Right lobe of liver (tissue), 6 donors: ENCODE data around the gene KLF11. TPM values are rescaled to one million over a fixed set of nuclear protein-coding genes. Genes with fewer than 3 reads are reported as not detected.

Experiments
- ATAC-seq, 4 donors: fragments of 200-7000 bp; cut with Tn5 transposase; one replicate each; pipeline ENCODE4 v1.9.1; 2020; ENCODE audit warnings: mild to moderate bottlenecking in 4 of 4, moderate library complexity in 4 of 4
- DNase-seq, 3 donors: peaks; one replicate each; pipeline ENCODE4 v3.0.0-alpha.2; 2020
- H3K27ac ChIP-seq, 3 donors: fragments of 200-600 bp; one replicate each; pipeline ENCODE4 v1.8.0; 2022
- H3K27me3 ChIP-seq, 2 donors: fragments of 200-600 bp; one replicate each; pipeline ENCODE4 v1.8.0; 2022
- H3K36me3 ChIP-seq, 4 donors: fragments of 200-600 bp; sonication (generic) in 1 of 4; one replicate each; pipeline versions ENCODE4 v1.5.1 to v1.8.0; 2017 to 2022; ENCODE audit warnings: control low read depth in 1 of 4
- H3K4me1 ChIP-seq, 4 donors: fragments of 200-600 bp; sonication (generic) in 1 of 4; one replicate each; pipeline versions ENCODE4 v1.5.1 to v1.8.0; 2017 to 2022; ENCODE audit warnings: control low read depth in 1 of 4
- H3K4me3 ChIP-seq, 3 donors: fragments of 200-600 bp; one replicate each; pipeline ENCODE4 v1.8.0; 2022
- H3K9me3 ChIP-seq, 4 donors: fragments of 200-600 bp; sonication (generic) in 1 of 4; one replicate each; pipeline versions ENCODE4 v1.5.1 to v1.8.0; 2017 to 2022; ENCODE audit warnings: control low read depth in 1 of 4
- CTCF ChIP-seq, 4 donors: fragments of 200-600 bp in 3 of 4; fragments of 450-650 bp in 1 of 4; IDR thresholded peaks; one replicate each; pipeline versions ENCODE4 v1.5.1 to v1.8.0; 2016 to 2022; ENCODE audit warnings: antibody characterized with exemption in 4 of 4, mild to moderate bottlenecking in 2 of 4
- POLR2A ChIP-seq: fragments of 450-650 bp; IDR thresholded peaks from one replicate; pipeline ENCODE4 v1.6.1; 2017; ENCODE audit warnings: antibody characterized with exemption, mild to moderate bottlenecking
- WGBS: methylation state at CpG from one replicate; pipeline ENCODE4 v1.1.6; 2018; ENCODE audit warnings: low coverage, low lambda C conversion rate; ENCODE audit not compliant: insufficient coverage; ENCODE audit errors: missing lambda C conversion rate; 5-methylcytosine and 5-hydroxymethylcytosine counted together
- intact Hi-C, 2 donors: fragments of 100-400 bp; cut with DNase I; formaldehyde crosslinking; loops; one replicate each; pipeline versions ENCODE4 v1.11.2 to v1.14.1; 2022
- total RNA-seq, 6 experiments: library from RNA; depleted of rRNA in 2 of 6; stranded (reverse); fragments of >200 nt in 2 of 6; fragmentation: NEBNext Ultra II Directional in 3 of 6; extraction: Animal tissue kit (Norgen Biotek cat#: 25700) in 3 of 6; gene quantifications; one replicate each; pipeline versions ENCODE4 v1.1.0 to v1.2.4, GENCODE V29; 2016 to 2023
- donor health status: DM: no; HTN: yes; CAD: no.
- donor health status: DM: no; HTN: no; CAD: no.
- donor health status: DM: no; HTN: no; CAD: no.
- donor health status: DM: no; HTN: yes; CAD: no.
- donor health status: DM: no; HTN: yes; CAD: no.

The KLF11 gene
- total RNA-seq, 6 experiments from 2014 or later: 10.9 to 40.1 (median 27.8) TPM

- DNase-seq (peak in 2 of 3 donors; percentile 55 to 68), ATAC-seq (peak; percentile 64 to 75 (median 69))
- Histone ChIP-seq H3K9me3 (no peaks in the 10 kb centered on the region), H3K27me3 (no peaks in the 10 kb centered on the region), H3K4me1 (peaks cover 0 to 38% (median 18%) of the 10 kb centered on the region in 4 donors), H3K27ac (peak overlapping the region; percentile 63 to 85 (median 82)), H3K36me3 (no peaks in the 10 kb centered on the region), H3K4me3 (no peak overlapping the region)
- WGBS: 59% methylated on average over 4 of the region's 5 CpGs
- no peak for TF ChIP-seq CTCF (IDR thresholded peaks at IDR 0.05)
- no peak for TF ChIP-seq POLR2A
- intact Hi-C loops: no loop called here
Observed at GRCh38 chr2:10017313-10017941, 25.9 kb upstream of the KLF11 start.

- H3K27me3 ChIP-seq: no peaks in the 10 kb centered on the region
- DNase-seq (peak; percentile 82 to 89 (median 88)), ATAC-seq (peak; percentile 69 to 80 (median 76))
- intact Hi-C loops: no loop called here
- no peaks in the 10 kb centered on the region for H3K9me3 ChIP-seq
- peak overlapping the region; percentile 48 to 85 (median 82) for H3K27ac ChIP-seq
- WGBS: 17% methylated on average over 5 of the region's 8 CpGs
- no peaks in the 10 kb centered on the region for H3K36me3 ChIP-seq
- no peak for TF ChIP-seq CTCF (IDR thresholded peaks at IDR 0.05)
- TF ChIP-seq POLR2A: peak; percentile 29
- H3K4me3 ChIP-seq: no peak overlapping the region
- H3K4me1 ChIP-seq: peaks cover 0 to 38% (median 18%) of the 10 kb centered on the region in 4 donors
Observed at GRCh38 chr2:10019174-10019573, 24.2 kb upstream of the KLF11 start.

- WGBS: 62% methylated on average over 10 of the region's 27 CpGs
- Histone ChIP-seq H3K36me3 (no peaks in the 10 kb centered on the region), H3K9me3 (no peaks in the 10 kb centered on the region), H3K27me3 (no peaks in the 10 kb centered on the region), H3K27ac (peak overlapping the region; percentile 48 to 82 (median 65)), H3K4me3 (no peak overlapping the region), H3K4me1 (peaks cover 0 to 38% (median 18%) of the 10 kb centered on the region in 4 donors)
- intact Hi-C loops: no loop called here
- peak in 1 of 3 donors; percentile 56 for DNase-seq
- ATAC-seq: no peak
- TF ChIP-seq POLR2A (no peak), CTCF (IDR thresholded peaks at IDR 0.05) (no peak)
Observed at GRCh38 chr2:10019602-10020400, 23.5 kb upstream of the KLF11 start.

- no peak for ATAC-seq
- DNase-seq: peak in 1 of 3 donors; percentile 51
Observed at GRCh38 chr2:10022041-10022421, 21.3 kb upstream of the KLF11 start.

More at GRCh38 chr2:10022041-10022421, 21.3 kb upstream of the KLF11 start:
- TF ChIP-seq CTCF (IDR thresholded peaks at IDR 0.05) (no peak), POLR2A (no peak)
- Histone ChIP-seq H3K4me3 (no peak overlapping the region), H3K36me3 (no peaks in the 10 kb centered on the region), H3K9me3 (no peaks in the 10 kb centered on the region), H3K4me1 (peaks cover 0 to 31% (median 15%) of the 10 kb centered on the region in 4 donors), H3K27me3 (no peaks in the 10 kb centered on the region), H3K27ac (no peak overlapping the region)
- WGBS: no CpG with 5 or more reads among the region's 16 CpGs
- intact Hi-C loops: no loop called here
